Measurements from ENCODE around the gene SMC2.

SMC2 gene

GRCh38 chr9:104177003-104177611, 83.0 kb downstream of the SMC2 start:
- H3K9me3 ChIP-seq (replicated peaks in 1 of 2; ENCODE audit: control insufficient read depth in 2 of 2, insufficient read depth in 1 of 2, low read depth in 1 of 2, low read length in 2 of 2): no peaks in the 10 kb centered on the region
- H3K23ac ChIP-seq (ENCODE audit: low read depth, low read length, poor library complexity): no peak overlapping the region
- WGBS, 2 donors (ENCODE audit: extremely low coverage in 2 of 2, insufficient read length in 2 of 2, insufficient replicate concordance in 1 of 2): no CpG with 5 or more reads among the region's 3 CpGs
- H2BK12ac ChIP-seq (ENCODE audit: low read length): no peak overlapping the region
- H3K79me1 ChIP-seq (ENCODE audit: low read depth, low read length): no peaks in the 10 kb centered on the region
- H3K18ac ChIP-seq (ENCODE audit: low read length): no peak overlapping the region
- no peak overlapping the region for H3K9ac ChIP-seq (ENCODE audit: low read depth, low read length, poor library complexity)
- no peak overlapping the region for H2BK5ac ChIP-seq (ENCODE audit: low read length)
- H3K4ac ChIP-seq (ENCODE audit: low read length): no peak overlapping the region
- H3K27me3 ChIP-seq (ENCODE audit: control insufficient read depth in 3 of 3, insufficient read depth in 3 of 3, low read depth in 1 of 3, low read length in 3 of 3): no peaks in the 10 kb centered on the region
- H3K27ac ChIP-seq (replicated peaks; ENCODE audit: low read length): no peak overlapping the region
- no peak overlapping the region for H2AFZ ChIP-seq (ENCODE audit: low read length)
- H3K4me3 ChIP-seq (ENCODE audit: low read length in 2 of 2): no peak overlapping the region
- H3K4me2 ChIP-seq (ENCODE audit: insufficient read depth, low read length, poor library complexity, severe bottlenecking): no peak overlapping the region
- H3K36me3 ChIP-seq (replicated peaks in 1 of 2; ENCODE audit: control insufficient read depth in 2 of 2, insufficient read depth in 2 of 2, low read length in 2 of 2): no peaks in the 10 kb centered on the region
- H2AK5ac ChIP-seq (ENCODE audit: low read depth, low read length): no peak overlapping the region
- no peak overlapping the region for H3K14ac ChIP-seq (ENCODE audit: low read length)
- no peak overlapping the region for H4K91ac ChIP-seq (ENCODE audit: low read depth, low read length, poor library complexity)
- no peak overlapping the region for H2BK15ac ChIP-seq (ENCODE audit: low read length)
- H2BK120ac ChIP-seq (ENCODE audit: low read depth, low read length): no peak overlapping the region
- DNase-seq (ENCODE audit: low spot score): no peak
- H4K8ac ChIP-seq (ENCODE audit: low read depth, low read length): no peak overlapping the region
- no peaks in the 10 kb centered on the region for H3K4me1 ChIP-seq (ENCODE audit: control insufficient read depth in 2 of 2, insufficient read depth in 1 of 2, low read depth in 1 of 2, low read length in 2 of 2)

GRCh38 chr9:104177676-104178075, 83.6 kb downstream of the SMC2 start:
- Histone ChIP-seq H3K23ac (ENCODE audit: low read depth, low read length, poor library complexity) (no peak overlapping the region), H3K4me2 (ENCODE audit: insufficient read depth, low read length, poor library complexity, severe bottlenecking) (no peak overlapping the region), H4K91ac (ENCODE audit: low read depth, low read length, poor library complexity) (no peak overlapping the region), H2AK5ac (ENCODE audit: low read depth, low read length) (no peak overlapping the region), H3K4ac (ENCODE audit: low read length) (no peak overlapping the region), H3K9me3 (replicated peaks in 1 of 2; ENCODE audit: control insufficient read depth in 2 of 2, insufficient read depth in 1 of 2, low read depth in 1 of 2, low read length in 2 of 2) (no peaks in the 10 kb centered on the region), H2BK120ac (ENCODE audit: low read depth, low read length) (no peak overlapping the region), H3K27me3 (ENCODE audit: control insufficient read depth in 3 of 3, insufficient read depth in 3 of 3, low read depth in 1 of 3, low read length in 3 of 3) (no peaks in the 10 kb centered on the region), H3K18ac (ENCODE audit: low read length) (no peak overlapping the region), H3K9ac (ENCODE audit: low read depth, low read length, poor library complexity) (no peak overlapping the region), H3K4me1 (ENCODE audit: control insufficient read depth in 2 of 2, insufficient read depth in 1 of 2, low read depth in 1 of 2, low read length in 2 of 2) (no peaks in the 10 kb centered on the region), H3K14ac (ENCODE audit: low read length) (no peak overlapping the region), H2BK5ac (ENCODE audit: low read length) (no peak overlapping the region), H3K27ac (replicated peaks; ENCODE audit: low read length) (no peak overlapping the region), H2BK15ac (ENCODE audit: low read length) (no peak overlapping the region), H2BK12ac (ENCODE audit: low read length) (no peak overlapping the region), H3K79me1 (ENCODE audit: low read depth, low read length) (no peaks in the 10 kb centered on the region), H3K36me3 (replicated peaks in 1 of 2; ENCODE audit: control insufficient read depth in 2 of 2, insufficient read depth in 2 of 2, low read length in 2 of 2) (no peaks in the 10 kb centered on the region), H2AFZ (ENCODE audit: low read length) (no peak overlapping the region), H3K4me3 (ENCODE audit: low read length in 2 of 2) (no peak overlapping the region), H4K8ac (ENCODE audit: low read depth, low read length) (no peak overlapping the region)
- DNase-seq (ENCODE audit: low spot score): no peak

Data from neuronal stem cell (in vitro differentiated cells).